PC-3 (cell line): Measurements from ENCODE around the gene NDUFB6.

Experiments used
- EZH2 ChIP-seq: fragments of 300-600 bp; sonication (generic); IDR thresholded peaks from one replicate; pipeline ENCODE4 v1.6.1; 2017; ENCODE audit warnings: antibody characterized with exemption, mild to moderate bottlenecking, low read length; ENCODE audit not compliant: unreplicated experiment
- TF ChIP-seq, protein P1 (sequence below): fragments of 300-600 bp; sonication (generic); conservative IDR thresholded peaks from 2 replicates; pipeline ENCODE4 v1.5.1; 2017; ENCODE audit warnings: antibody characterized with exemption, low read depth, mild to moderate bottlenecking, low read length

DNA sequence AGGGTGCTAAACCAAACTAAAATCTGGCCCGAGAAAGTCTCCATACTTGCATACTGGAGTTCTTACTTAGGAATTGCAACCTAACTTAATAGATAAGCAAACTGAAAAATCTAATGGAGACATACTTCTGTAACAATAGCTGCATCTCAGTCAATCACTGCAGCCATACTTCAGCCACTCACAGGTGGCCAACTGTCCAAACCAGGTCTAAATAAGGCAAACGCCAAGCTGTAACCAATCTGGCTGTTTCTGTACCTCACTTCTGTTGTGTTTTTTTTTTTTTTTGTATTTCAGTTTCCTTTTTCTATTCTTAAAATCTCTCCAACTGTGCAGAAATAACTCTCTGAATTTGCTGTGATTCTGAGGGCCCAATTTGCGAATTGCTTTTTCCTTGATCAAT, 4.4 kb upstream of the NDUFB6 start:
- TF ChIP-seq, protein P1, sequence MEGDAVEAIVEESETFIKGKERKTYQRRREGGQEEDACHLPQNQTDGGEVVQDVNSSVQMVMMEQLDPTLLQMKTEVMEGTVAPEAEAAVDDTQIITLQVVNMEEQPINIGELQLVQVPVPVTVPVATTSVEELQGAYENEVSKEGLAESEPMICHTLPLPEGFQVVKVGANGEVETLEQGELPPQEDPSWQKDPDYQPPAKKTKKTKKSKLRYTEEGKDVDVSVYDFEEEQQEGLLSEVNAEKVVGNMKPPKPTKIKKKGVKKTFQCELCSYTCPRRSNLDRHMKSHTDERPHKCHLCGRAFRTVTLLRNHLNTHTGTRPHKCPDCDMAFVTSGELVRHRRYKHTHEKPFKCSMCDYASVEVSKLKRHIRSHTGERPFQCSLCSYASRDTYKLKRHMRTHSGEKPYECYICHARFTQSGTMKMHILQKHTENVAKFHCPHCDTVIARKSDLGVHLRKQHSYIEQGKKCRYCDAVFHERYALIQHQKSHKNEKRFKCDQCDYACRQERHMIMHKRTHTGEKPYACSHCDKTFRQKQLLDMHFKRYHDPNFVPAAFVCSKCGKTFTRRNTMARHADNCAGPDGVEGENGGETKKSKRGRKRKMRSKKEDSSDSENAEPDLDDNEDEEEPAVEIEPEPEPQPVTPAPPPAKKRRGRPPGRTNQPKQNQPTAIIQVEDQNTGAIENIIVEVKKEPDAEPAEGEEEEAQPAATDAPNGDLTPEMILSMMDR: no peak
- no peak for TF ChIP-seq EZH2
